NOMO-1 treated with dmso at 0.1 percent for 144 hours (cell line): ENCODE data around the gene ALDH1L1.

ENCODE experiments used
- DNase-seq: peaks from one replicate; lab custom pipeline; 2025; ENCODE audit not compliant: unreplicated experiment; lab: John Stamatoyannopoulos, UW

Gene ALDH1L1

DNA sequence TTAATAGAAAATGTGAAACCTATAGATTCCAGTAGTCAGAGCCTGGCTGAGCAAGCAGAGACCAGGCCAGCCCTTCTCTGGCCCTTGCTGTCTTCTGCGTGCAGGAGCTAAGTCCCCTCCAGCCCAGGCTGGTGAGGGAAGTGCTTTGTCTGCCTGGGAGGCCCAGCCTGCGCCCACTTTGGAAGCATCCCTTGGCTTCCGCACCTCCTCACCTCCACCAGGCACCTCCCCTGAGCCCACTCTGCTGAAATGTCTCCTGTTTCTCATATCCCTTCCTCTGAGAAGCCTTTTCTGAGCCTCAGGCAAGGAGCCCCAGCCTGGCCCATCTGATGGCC lies 45.3 kb downstream of the ALDH1L1 start:
- no peak for DNase-seq

DNA sequence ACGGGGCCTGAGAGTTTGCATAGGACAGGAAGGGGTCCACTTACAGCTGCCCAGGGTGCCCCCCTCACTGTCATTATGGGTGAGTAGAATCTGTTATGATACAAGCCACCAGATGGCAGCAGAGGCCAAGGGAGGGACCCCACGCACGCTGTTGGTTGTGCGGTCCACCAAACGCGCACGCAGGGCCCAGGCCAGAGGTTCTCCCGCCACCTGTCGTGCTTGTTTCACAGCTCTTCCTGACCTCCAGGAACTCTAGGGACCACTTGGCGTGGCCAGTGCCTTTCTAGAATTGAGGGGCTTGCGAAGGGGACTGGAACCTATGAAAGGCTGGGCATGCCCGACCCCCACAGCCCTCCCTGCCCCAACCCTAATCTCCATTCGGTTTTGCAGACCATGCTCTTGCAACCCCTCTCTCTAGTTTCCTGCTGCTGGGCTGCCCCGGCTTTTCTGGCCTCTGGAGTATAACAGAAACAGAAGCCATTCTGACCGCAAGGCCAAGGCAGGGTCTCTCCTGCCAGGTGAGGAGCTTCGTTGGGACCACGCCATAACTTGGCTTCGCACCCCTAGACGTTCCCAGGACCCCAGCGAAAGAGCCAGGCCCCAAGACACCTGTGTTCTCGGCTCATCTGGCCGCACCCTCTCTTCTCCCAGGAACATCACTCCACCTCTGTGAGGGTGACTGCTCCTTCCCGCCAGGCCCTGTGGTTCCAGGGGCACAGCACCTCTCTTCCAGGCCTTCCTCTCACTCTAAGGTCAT lies 46.0 kb downstream of the ALDH1L1 start:
- DNase-seq = no peak

DNA sequence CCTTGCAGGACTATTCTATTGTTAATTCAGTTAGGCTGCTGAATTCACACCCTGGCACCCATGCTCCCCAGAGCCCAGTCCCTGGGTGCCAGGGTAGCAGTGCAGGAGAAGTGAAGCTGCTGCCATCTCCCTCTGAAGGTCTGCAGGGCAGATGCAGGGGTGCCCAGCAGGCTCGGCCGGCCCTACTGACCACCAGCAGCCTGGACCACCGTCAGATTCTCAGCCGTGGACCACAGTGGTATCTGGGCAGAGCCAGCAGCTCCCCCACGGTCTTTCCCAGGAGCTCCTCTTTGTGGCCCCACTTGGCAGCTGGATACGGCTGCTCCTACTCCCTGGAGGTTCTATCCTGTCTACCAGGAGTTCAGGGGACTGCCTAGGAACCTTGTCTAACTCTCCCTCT lies 46.8 kb downstream of the ALDH1L1 start:
- no peak for DNase-seq

DNA sequence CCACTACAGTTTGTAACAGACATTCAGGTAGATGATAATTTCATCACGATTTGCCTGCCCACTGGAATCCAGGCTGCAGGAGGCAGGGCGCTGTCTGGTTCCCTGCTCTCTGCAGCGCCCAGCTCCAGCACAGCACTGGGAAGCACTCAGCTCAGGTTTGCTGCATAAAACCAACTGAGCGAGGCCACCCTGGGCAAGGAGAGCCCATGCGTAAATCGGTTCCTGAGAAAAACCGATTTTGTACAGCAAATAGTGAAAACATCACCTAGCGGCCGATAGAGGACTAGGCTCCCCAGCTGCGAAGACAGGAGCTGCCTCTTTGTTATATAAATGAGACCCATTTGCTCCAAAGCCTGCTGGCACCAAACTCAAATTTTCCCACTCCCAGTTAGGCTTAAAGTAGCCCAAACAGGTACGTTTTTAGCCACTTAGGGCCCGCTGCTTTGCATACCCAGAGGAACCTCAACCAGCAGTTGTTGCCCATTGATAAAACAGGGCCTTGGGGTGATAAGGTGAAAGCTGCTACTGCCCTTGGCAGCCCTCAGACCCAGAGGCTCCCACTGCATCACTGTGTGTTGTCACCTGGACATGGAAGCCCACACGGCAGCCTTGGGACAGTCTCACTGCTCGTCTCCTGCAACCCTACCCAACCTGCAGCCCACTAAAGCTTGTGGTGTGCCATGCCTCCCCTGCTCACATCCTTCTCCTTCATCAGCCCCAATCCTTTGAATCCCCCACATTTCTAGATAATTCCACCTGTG lies 47.5 kb downstream of the ALDH1L1 start:
- no peak for DNase-seq

DNA sequence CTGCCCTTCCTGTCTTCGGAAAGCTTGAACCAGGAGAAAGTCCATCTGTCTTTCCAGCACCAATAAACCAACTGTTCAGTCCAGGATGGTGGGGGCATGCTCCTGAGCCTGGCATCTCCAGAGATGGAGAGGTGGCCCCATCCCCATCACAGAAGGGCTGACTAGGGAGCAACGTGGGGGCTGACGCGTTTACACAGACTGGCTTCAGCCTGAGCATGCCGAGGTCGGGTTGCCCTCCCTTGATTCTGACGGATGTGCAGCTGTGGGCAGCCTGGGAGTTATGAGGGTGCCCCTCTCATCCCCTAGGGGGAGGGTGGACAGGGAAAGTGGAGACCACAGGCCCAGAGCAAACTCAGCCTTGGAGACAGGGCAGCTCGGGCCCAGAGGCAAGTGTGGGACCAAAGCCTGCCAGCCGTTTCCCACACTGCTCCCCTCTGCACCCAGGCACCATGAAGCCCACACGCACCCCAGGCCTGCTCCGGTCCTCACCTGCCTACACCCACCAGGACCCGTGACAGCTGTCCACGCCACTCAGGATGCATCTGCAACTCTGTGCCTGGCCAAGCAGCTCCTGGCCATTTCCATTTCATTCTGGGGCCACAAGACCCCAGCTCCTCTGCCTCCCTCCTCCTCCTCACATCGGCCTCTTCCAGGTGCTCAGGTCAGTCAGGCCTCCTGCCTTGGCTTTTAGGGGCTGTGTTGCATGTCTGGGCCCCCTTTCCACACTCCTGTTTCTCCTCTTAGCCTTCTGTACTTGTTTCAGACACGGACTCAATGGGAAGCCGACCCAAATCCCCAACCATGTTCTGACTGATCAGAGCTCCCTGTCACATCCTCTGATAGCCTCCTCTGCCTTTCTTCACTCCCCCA lies 48.3 kb downstream of the ALDH1L1 start:
- DNase-seq = no peak

DNA sequence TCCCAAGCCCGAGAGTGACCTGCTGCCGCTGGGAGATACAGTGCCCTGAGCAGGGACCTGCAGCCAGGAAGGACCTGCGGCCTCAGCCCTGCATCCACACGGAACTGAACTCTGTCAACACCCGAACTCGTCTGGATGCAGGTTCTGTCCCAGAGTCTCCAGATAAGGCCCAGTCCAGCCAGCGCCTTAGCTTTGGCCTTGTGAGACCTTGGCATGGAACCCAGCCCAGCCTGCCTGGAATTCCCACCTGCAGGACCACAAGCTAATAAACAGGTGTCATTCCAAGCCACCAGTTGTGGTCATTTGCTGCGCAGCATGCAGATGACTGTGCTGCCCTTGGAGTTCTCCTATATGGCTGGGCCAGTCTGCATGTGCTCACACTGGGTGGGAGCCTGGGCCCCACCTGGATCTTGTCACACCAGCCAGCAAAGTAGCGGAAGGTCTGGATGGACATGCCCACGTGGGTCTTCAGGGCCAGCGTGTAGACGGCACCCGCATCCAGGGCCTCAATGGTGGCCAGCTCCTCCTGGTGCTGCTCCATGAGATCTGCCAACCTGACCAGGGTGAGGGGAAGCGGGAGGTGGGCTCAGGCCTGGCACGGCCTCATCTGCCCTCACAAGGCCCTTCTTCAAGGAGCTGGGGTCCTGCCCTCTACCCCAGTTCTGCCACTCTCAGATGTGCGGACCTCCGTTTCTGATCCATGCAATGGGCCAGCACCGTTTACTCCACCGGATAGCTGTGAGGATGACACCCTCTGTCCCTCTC lies 49.2 kb downstream of the ALDH1L1 start:
- no peak for DNase-seq

DNA sequence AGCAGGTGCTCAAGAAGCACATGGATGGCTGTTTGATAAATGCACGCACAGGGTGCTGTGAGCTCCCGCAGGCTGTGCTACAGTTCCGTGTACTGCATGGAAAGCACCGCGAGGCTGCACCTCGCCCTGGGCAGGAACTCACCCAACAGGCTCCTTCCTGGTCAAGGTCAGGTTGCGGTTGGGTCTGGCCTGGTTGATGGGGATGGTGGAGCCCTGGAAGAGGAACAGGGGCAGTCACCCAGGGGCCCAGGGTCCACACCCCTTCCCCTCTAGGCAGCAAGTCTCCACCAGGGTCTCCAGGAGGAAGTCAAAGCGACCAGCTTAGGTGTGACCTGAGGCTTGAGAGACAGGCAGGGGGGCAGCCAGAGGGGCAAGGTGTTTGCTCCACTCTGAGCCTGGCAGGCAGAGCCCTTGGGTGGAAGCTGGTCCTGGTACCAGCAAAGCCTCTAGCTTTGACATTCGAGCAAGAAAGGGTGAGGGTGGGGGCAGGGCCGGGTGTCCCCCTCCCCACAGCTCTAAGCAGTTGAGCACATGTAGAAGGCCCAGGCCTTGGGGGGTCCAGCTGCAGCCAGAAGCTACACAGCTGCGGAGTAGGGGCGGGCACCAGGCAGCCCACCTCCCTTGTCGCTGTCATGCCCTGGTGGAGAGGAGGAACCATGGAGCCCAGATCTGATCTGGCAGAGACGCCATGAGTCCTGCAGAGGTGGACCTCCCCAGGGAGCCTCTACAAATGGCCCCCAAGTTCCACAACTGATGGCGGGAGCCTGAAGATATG lies 50.1 kb downstream of the ALDH1L1 start:
- DNase-seq = no peak

DNA sequence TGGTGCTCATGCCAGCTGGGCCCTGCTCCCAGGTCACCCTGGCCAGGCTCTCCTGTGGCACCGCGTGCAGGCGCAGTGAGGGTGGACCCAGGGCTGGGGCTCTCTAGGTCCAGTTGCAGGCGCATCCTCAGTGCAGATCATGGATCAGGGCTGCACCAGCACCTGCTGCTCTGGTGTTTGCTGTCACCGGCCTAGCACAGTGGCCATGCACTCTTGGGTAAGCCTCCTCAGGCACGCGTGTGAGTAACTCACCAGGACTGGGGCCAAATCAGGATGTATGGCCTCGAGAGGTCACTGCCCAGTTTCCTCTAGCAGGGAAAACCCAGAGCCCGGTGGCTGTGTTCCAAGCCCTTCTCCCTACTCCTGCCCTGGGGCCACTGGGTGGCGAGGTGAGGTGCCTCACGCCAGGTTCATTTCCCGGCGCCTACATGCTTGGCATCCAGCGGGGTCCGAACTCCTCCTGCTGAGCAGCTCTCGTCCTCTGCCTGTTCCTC lies 50.9 kb downstream of the ALDH1L1 start:
- no peak for DNase-seq

DNA sequence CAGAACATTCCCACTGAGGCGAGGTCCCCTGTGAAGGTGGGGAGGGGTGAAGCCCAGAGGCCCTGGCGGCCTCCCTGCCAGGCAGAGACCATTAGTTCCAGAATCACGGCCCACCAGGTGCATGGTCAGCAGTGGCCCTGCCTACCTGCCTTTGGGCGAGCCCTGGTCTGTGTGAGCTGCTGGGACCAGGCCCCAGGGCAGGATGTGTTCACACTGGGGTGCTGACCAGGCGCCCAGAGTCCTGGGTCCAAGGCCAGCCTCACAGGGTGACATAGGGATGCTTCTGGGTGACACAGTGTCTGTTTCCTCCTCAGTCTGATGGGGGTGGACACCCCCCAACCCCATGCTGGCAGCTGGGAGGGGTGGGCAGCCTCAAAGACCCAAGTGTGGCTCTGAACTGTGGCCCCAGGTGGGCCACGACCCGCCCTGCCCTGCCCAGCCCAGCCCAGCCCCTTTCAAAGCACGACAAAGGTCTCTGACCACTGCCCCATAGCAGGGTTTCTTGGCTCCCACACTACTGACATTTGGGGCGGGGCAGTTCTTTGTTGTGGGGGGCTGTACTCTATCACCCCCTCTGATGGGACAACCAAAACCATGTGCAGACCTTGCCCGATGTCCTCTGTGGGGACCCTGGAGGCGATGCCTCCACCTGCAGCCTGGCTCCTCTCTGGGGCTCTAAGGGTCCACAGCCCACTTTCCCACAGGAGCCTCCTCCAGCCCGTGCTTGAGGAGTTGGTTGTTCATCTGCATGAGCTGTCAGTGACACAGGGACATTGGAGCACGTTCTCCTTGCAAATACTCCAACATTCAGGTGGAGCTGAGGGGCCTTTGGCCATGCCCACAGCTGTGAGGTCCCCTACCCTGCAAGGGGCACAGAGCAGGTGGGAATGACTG lies 51.6 kb downstream of the ALDH1L1 start:
- no peak for DNase-seq

DNA sequence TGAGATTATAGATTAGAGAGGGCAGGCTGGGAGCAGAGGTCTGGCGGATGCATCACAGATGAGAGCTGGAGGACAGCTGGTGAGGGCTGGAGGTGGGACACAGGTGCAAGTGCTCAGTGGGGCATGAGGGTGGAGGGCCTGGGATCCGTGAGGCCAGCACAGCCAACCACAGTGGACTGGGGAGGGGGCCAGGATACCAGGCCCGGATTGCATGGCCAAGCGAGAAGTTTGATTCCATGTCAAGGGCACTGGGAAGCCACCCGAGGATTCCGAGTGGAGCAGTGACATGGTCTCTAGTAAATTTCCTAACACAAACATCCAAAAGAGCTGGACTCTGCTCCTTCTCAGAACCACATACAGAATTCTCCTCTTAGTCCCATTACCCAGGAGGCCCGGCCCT lies 52.5 kb downstream of the ALDH1L1 start:
- no peak for DNase-seq

DNA sequence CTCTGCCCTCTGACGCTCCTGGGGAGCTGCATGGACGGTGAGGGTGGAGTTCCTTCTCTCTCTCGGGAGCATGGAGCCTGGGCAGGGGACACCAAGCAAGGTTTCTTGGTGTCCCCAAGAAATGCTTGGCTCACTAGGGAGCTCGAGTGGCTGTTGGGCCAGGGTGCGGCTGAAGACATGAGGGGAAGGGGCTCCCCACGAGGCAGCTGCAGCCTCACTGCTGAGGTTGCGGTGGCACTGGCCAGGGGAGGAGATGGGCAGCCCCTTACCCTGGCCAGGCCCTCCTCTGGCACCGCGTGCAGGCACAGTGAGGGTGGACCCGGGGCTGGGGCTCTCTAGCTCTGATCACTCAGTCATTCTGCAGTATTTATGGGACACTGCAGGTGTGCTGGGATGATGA lies 52.9 kb downstream of the ALDH1L1 start:
- no peak for DNase-seq

DNA sequence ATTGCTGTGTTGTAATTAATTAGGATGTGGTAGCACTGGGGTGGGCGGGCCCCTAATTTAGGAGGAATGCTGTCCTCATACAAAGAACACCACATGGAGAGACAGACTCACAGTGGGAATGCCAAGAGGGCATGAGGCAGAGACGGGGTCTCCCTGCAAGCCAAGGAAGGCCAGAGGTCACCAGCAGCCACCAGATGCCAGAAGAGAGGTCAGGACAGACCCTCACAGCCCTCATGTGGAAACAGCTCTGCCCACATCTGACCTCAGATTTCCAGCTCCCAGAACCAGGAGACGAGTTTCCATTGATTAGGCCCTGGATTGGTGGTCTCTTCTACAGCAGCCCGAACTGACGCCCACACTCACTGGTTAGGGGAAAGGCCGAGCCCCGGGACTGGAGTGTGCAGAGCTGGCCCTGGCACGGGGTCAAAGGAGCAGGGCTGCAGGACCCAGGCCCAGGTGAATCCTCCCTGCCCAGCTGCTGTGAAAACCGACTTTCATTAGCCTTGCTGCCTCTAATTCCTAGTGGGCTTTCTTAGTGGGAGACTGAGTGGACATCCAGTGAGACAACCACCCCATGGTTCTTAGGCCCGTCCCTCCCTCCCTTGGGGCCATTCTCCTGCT lies 53.5 kb downstream of the ALDH1L1 start:
- DNase-seq = no peak

DNA sequence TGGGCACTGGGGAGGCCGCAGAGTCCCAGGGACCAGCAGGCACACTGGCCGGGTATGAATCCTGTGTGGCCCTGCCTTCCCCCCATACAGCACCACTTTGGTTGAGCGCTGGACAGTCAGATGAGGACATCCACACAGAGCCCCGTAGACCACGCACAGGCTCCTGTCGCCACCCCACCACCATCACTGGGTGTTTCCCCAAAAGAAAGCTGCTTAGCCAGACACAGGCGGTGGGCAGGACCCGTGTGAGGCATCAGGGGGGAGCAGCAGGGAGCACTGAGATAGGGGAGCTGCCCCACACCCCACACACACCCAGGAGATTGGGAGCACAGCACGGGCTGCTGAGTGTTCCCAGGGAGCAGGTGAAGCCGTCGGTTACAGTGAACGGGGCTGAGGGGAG lies 54.1 kb downstream of the ALDH1L1 start:
- no peak for DNase-seq

DNA sequence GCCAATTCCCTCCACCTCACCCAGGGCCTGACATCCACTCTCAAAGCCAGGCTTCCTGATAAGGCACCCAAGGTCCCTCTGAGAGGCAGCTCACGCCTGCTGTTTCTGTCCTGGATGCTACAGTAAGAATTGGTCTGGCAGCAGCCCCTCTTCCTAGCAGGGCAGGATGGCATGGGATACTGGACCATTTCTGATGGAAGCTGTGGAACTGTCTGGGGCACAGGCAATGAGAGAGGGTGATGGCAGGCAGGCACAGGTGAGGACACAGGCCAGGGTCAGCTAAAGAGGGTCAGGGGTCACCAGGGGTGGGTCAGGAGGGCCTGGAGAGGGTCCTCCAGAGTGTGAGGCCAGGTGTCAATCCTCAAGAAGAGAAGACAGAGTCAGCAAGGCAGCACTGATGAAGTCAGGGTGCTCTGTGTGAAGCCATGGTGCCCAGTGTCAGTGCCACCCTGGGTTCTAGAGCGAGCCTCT lies 54.6 kb downstream of the ALDH1L1 start:
- DNase-seq = no peak

DNA sequence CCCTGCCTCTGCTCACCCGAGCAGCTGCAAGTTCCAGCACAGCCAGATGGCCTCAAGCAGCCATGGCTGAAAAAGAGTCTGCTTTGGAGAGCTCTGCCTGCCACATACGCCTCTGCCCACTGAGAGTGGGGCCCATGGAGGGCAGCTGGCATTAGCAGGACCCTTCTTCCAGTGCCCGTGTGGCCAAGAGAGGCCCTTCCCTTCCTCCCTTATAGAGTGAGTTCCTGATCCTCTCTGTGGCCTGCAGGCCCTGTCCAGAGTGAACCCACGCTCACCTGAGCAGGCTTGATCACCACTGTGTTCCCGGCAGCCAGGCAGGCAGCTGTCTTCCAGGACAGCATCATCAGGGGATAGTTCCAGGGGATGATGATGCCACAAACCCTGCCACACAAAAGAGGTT lies 55.0 kb downstream of the ALDH1L1 start:
- DNase-seq = no peak

DNA sequence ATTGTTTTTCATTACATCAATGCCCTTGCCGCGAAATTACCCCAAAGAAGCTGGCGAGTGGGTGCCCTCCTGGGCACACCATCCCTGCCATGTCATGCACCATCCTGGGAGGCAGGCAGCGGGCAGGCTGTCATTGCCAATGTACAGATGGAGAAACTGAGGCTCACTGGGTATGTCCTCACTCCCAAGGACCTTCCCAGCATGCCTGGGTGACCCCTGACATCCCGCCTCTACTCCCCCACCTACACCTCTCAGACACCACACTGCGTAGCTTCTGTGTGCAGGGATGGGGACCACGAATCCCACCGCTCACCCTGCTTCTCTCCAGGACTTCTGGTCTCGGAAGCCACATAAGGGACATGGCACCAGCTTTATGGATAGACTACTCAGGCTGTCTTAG lies 55.5 kb downstream of the ALDH1L1 start:
- DNase-seq = no peak

DNA sequence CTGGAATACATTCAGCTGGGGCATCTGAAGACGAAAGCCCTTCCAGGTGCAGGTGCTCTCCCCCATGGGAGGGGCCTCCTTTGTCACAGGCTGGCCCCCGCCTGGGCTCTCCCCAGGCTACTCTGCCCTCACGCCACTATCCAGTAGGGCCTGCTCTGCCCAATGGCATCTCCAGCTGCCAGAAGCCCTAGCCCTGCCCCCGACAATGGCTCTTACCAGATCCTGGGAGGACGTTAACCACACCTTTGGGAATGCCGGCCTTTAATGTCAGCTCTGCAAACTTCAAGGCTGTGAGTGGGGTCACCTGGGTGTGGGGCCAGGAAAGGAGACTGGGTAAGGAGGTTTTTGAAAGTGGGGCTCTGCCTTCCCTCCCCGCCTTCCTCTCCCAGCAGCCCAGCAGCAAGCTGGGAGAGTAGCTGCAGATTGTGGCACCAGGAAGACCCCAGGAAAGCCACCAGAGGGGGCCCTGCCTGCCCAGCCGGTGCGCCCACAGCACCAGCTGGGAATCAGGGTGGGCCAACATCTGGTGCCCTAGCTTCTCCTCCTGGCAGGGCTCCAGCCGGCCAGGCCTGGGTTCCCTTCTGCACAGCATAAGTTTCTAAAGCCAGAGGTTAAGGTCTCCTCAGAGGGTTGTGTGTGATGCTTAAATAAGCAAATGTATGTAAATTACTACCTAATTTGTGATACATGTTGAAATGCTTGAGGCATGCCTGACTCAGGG lies 56.1 kb downstream of the ALDH1L1 start:
- no peak for DNase-seq

DNA sequence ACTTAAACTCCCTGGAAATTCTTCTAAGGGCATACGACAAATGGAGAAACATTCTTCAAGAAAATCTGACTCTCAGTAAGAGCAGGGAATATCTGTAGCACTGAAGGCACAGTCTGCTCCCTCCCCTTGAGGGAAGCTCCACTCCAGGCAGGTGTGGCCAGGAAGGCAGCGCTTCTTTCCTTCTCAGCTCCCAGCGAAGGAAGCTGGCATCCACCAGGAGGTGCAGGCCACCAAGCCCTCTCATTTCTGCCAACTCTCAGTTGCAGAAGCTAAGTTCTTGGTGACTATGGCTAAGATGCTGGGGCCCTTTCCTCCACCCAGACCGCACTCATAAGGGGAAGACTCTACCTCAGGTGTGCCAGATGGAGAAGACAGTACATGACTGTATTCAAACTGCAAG lies 58.8 kb downstream of the ALDH1L1 start:
- no peak for DNase-seq
